ENCODE results near the gene MTSS2.

MTSS2 gene

DNA sequence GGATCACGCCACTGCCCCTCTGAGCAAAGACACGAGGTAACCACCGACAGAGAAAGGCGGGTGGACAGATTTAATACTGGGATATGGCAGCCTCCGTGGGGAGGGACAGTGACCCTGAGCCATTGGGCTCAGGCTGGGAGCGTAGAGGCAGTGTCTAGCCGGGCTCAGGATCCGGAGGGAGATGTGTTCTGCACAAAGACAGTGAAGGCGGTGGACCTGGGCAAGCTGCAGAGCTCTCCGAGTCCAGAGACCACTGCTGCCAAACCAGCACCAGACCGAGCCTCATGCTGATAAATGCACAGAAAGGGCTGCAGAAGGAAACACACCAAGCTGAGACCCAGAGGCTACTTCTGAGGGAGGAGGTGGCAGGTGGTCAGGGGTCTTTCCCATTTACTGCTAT, 26.5 kb upstream of the MTSS2 start:
- Histone ChIP-seq H3K9ac (ENCODE audit: low read length) (no peak overlapping the region), H3K4me3 (ENCODE audit: insufficient read depth, low read length, poor library complexity, severe bottlenecking) (no peak overlapping the region), H3K27me3 (ENCODE audit: low read length) (no peaks in the 10 kb centered on the region), H2AFZ (ENCODE audit: low read depth, low read length, severe bottlenecking) (no peak overlapping the region), H3K36me3 (ENCODE audit: low read length) (no peaks in the 10 kb centered on the region), H4K20me1 (ENCODE audit: low read depth, low read length) (no peaks in the 10 kb centered on the region), H3K9me2 (replicated peaks; ENCODE audit: insufficient read depth, low read length) (no peaks in the 10 kb centered on the region), H3K27ac (ENCODE audit: low read depth, low read length) (no peak overlapping the region), H3F3A (ENCODE audit: insufficient read depth) (no peaks in the 10 kb centered on the region), H3K79me2 (ENCODE audit: insufficient read depth, low read length) (no peaks in the 10 kb centered on the region), H3K4me2 (ENCODE audit: low read depth, low read length, poor library complexity, severe bottlenecking) (no peak overlapping the region), H3K9me3 (ENCODE audit: insufficient read depth, low read length) (no peaks in the 10 kb centered on the region)
- no peak for TF ChIP-seq EZH2phosphoT487 (conservative IDR thresholded peaks at IDR 0.05; ENCODE audit: low read length)
- TF ChIP-seq, protein P1, sequence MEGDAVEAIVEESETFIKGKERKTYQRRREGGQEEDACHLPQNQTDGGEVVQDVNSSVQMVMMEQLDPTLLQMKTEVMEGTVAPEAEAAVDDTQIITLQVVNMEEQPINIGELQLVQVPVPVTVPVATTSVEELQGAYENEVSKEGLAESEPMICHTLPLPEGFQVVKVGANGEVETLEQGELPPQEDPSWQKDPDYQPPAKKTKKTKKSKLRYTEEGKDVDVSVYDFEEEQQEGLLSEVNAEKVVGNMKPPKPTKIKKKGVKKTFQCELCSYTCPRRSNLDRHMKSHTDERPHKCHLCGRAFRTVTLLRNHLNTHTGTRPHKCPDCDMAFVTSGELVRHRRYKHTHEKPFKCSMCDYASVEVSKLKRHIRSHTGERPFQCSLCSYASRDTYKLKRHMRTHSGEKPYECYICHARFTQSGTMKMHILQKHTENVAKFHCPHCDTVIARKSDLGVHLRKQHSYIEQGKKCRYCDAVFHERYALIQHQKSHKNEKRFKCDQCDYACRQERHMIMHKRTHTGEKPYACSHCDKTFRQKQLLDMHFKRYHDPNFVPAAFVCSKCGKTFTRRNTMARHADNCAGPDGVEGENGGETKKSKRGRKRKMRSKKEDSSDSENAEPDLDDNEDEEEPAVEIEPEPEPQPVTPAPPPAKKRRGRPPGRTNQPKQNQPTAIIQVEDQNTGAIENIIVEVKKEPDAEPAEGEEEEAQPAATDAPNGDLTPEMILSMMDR (IDR thresholded peaks at IDR 0.05; ENCODE audit: insufficient read depth, low read length, poor library complexity, severe bottlenecking) = no peak

DNA sequence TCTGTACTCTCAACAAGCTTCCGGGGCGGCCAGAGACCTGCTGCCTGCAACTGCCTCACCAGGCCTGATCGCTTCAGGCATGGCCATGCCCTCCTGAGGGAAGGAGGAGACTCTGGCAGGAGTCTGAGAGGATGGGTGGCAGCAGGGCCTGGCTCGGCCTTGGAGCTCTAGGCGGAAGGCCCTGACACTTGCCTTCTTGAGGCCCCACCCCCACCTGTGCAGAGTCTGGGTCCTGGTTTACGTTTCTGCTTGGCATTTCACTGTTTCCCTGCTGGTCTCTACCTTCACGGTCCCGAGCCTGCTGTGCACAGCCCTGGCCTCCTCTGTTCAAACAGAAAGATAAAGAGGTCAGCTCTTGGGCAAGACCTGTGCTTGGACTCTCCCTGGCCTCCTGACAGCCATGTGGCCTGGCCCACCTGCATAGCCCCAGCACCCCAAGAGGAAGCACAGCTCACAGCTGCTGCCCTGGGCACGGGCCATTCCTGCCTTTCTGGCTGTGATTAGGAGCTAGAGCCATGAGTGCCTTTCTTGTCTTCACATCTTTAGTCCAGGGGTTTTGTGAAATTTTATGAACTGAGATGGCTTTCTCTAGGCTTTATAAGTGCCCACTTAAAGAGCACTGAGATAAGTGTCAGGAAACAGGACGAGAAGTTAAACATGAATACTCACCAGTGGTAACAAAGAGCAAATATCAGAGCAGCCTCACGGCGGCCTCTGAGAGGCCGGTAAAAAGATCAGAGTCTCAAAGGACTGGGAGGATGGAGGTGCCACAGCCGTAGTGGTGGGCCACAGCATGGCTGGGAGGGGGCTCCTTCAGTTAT, 25.6 kb upstream of the MTSS2 start:
- no peak overlapping the region for H3K4me2 ChIP-seq (ENCODE audit: low read depth, low read length, poor library complexity, severe bottlenecking)
- no peaks in the 10 kb centered on the region for H3K27me3 ChIP-seq (ENCODE audit: low read length)
- H3K9me3 ChIP-seq (ENCODE audit: insufficient read depth, low read length) = no peaks in the 10 kb centered on the region
- no peaks in the 10 kb centered on the region for H4K20me1 ChIP-seq (ENCODE audit: low read depth, low read length)
- H3K9ac ChIP-seq (ENCODE audit: low read length) = no peak overlapping the region
- H3K27ac ChIP-seq (ENCODE audit: low read depth, low read length) = no peak overlapping the region
- H3K36me3 ChIP-seq (ENCODE audit: low read length) = no peaks in the 10 kb centered on the region
- H3K9me2 ChIP-seq (replicated peaks; ENCODE audit: insufficient read depth, low read length) = no peaks in the 10 kb centered on the region
- no peak overlapping the region for H3K4me3 ChIP-seq (ENCODE audit: insufficient read depth, low read length, poor library complexity, severe bottlenecking)
- no peaks in the 10 kb centered on the region for H3F3A ChIP-seq (ENCODE audit: insufficient read depth)
- no peak for TF ChIP-seq EZH2phosphoT487 (conservative IDR thresholded peaks at IDR 0.05; ENCODE audit: low read length)
- TF ChIP-seq, protein P1 (IDR thresholded peaks at IDR 0.05; ENCODE audit: insufficient read depth, low read length, poor library complexity, severe bottlenecking) = no peak
- H3K79me2 ChIP-seq (ENCODE audit: insufficient read depth, low read length) = no peaks in the 10 kb centered on the region
- H2AFZ ChIP-seq (ENCODE audit: low read depth, low read length, severe bottlenecking) = no peak overlapping the region

DNA sequence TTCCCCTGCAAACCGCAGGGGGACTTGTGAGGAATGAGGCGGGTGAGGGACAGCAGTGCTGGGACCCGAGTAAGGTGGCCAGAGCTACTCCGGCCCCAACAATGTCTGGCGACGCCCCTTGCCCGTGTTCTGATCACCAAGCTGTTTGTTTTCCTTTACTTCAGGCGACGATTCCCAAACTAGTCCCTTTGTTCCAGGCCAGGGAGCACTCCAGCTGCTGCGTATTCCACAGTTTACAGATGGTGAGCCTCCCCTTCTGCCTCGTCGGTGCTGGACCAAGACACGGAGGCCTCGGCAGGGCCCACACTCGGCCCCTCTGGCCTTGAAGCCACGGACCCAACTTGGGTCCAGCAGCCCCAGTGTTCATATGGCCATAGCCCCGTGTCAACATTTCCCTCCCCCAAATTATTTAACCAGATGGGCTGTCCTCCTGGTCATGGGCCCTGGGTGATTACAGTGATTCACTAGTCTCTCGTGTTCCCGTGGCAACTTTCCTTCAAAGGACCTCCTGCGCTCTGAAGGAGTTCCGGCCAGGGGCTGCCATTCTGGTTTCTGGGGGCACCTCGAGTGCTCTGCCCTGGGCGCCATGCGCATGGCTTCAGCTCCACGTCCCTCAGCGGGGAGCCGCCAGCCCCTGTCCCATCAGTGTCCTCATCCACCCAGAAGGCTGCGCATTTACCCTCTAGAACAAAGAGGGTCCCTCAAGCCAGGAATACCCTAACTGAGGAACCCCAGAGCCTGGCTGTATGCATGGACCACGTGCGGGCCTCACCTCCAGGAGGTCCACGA, 24.8 kb upstream of the MTSS2 start:
- Histone ChIP-seq H3K4me3 (ENCODE audit: insufficient read depth, low read length, poor library complexity, severe bottlenecking) (no peak overlapping the region), H3K4me2 (ENCODE audit: low read depth, low read length, poor library complexity, severe bottlenecking) (no peak overlapping the region), H3F3A (ENCODE audit: insufficient read depth) (no peaks in the 10 kb centered on the region), H3K79me2 (ENCODE audit: insufficient read depth, low read length) (no peaks in the 10 kb centered on the region), H3K36me3 (ENCODE audit: low read length) (no peaks in the 10 kb centered on the region), H3K27ac (ENCODE audit: low read depth, low read length) (no peak overlapping the region), H3K9me2 (replicated peaks; ENCODE audit: insufficient read depth, low read length) (no peaks in the 10 kb centered on the region), H3K9me3 (ENCODE audit: insufficient read depth, low read length) (no peaks in the 10 kb centered on the region), H4K20me1 (ENCODE audit: low read depth, low read length) (no peaks in the 10 kb centered on the region), H2AFZ (ENCODE audit: low read depth, low read length, severe bottlenecking) (no peak overlapping the region), H3K9ac (ENCODE audit: low read length) (no peak overlapping the region), H3K27me3 (ENCODE audit: low read length) (no peaks in the 10 kb centered on the region)
- TF ChIP-seq, protein P1 (IDR thresholded peaks at IDR 0.05; ENCODE audit: insufficient read depth, low read length, poor library complexity, severe bottlenecking) = no peak
- no peak for TF ChIP-seq EZH2phosphoT487 (conservative IDR thresholded peaks at IDR 0.05; ENCODE audit: low read length)
